ENCODE results near the gene ANAPC10. TPM values are rescaled to one million over a fixed set of nuclear protein-coding genes. Genes with fewer than 3 reads are reported as not detected.

ANAPC10 gene
- total RNA-seq, 6 donors from 2014 or later, result 8.7 to 50.6 (median 27.8) TPM

DNA sequence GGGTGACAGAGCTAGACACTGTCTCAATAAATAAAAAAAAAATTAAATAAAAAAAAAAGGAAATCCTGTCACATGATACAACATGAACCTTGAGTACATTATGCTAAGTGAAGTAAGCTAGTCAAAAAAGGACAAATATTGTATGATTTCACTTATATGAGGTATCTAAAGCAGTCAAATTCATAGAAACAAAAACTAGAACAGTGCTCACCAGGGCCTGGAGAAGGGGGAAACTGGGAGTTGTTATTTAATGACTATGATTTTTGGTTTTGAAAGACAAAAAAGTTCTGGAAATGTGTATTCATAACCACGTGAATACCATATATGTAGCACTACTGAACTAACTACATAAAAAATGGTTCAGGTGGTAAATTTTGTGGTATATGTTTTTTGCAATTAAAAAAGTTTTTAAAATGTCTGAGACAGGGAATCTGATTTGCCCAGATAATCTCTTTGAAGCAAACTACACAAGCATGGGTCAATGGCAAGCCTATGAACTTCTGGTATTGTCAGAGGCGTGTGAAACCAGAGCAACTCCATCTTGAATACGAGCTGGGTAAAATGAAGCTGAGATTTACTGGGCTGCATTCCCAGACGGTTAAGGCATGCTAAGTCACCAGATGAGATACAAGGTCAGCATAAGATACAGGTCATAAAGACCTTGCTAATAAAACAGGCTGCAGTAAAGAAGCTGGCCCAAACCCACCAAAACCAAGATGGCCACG is 42.3 kb downstream of the ANAPC10 start:
- TF ChIP-seq POLR2A (IDR thresholded peaks at IDR 0.05) (no peak), POLR2AphosphoS5 (IDR thresholded peaks at IDR 0.05) (no peak), CTCF (IDR thresholded peaks at IDR 0.05) (no peak), EP300 (IDR thresholded peaks at IDR 0.05) (no peak)
- Histone ChIP-seq H3K27ac (no peak overlapping the region), H3K27me3 (no peaks in the 10 kb centered on the region), H3K9me3 (no peaks in the 10 kb centered on the region), H3K4me1 (no peaks in the 10 kb centered on the region), H3K4me3 (no peak overlapping the region), H3K36me3 (peaks cover 0 to 4% (median 0%) of the 10 kb centered on the region in 4 donors)
- no peak for ATAC-seq (ENCODE audit: low FRiP score in 2 of 2)
- 93 to 99% methylated on average over 5 of the region's 5 CpGs for WGBS, 2 donors
- no peak for DNase-seq

- H3K36me3 ChIP-seq, result peaks cover 0 to 10% (median 0%) of the 10 kb centered on the region in 4 donors
These were observed 48.8 kb downstream of the ANAPC10 start for GRCh38 chr4:145049241-145049640.

GRCh38 chr4:145048817-145049216 is 49.2 kb downstream of the ANAPC10 start:
- DNase-seq, result no peak
- Histone ChIP-seq H3K27ac (no peak overlapping the region), H3K27me3 (no peaks in the 10 kb centered on the region), H3K36me3 (peaks cover 0 to 10% (median 0%) of the 10 kb centered on the region in 4 donors), H3K4me3 (no peak overlapping the region), H3K4me1 (no peaks in the 10 kb centered on the region), H3K9me3 (no peaks in the 10 kb centered on the region)
- ATAC-seq (ENCODE audit: low FRiP score in 2 of 2), result no peak
- TF ChIP-seq POLR2AphosphoS5 (IDR thresholded peaks at IDR 0.05) (no peak), EP300 (IDR thresholded peaks at IDR 0.05) (no peak), CTCF (IDR thresholded peaks at IDR 0.05) (no peak), POLR2A (IDR thresholded peaks at IDR 0.05) (no peak)

More at GRCh38 chr4:145049241-145049640, 48.8 kb downstream of the ANAPC10 start:
- no peaks in the 10 kb centered on the region for H3K4me1 ChIP-seq
- WGBS, 2 donors, result 79 to 91% methylated on average over 1 of the region's 1 CpG
- H3K4me3 ChIP-seq, result no peak overlapping the region
- no peaks in the 10 kb centered on the region for H3K9me3 ChIP-seq
- H3K27me3 ChIP-seq, result no peaks in the 10 kb centered on the region
- ATAC-seq (ENCODE audit: low FRiP score in 2 of 2) (no peak), DNase-seq (no peak)
- TF ChIP-seq POLR2A (IDR thresholded peaks at IDR 0.05), result no peak
- TF ChIP-seq EP300 (IDR thresholded peaks at IDR 0.05), result no peak
- TF ChIP-seq POLR2AphosphoS5 (IDR thresholded peaks at IDR 0.05), result no peak
- TF ChIP-seq CTCF (IDR thresholded peaks at IDR 0.05), result no peak
- H3K27ac ChIP-seq, result no peak overlapping the region

DNA sequence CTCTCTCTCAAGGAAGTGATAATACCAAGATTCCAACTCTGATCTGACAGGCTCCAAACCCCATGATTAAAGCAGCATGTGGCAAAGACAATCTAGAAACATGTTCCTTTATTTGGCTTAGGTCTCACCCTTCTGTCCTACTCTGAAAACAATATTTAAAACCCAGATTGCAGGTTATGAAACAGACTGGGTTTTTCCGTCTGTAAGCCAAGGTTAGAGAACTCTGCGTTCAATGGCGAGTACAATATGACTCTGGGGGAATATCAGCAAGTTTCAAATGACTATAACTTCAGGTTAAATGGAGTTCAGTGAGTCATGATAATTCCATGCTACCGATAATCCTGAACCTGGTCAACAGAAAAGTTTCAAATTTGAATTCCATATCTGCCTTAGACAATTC is 50.8 kb downstream of the ANAPC10 start:
- 94 to 96% methylated on average over 4 of the region's 4 CpGs for WGBS, 2 donors
- H3K36me3 ChIP-seq, result peaks cover 0 to 10% (median 0%) of the 10 kb centered on the region in 4 donors
- TF ChIP-seq POLR2AphosphoS5 (IDR thresholded peaks at IDR 0.05), result no peak
- no peak for TF ChIP-seq CTCF (IDR thresholded peaks at IDR 0.05)
- H3K27me3 ChIP-seq, result no peaks in the 10 kb centered on the region
- DNase-seq (no peak), ATAC-seq (ENCODE audit: low FRiP score in 2 of 2) (no peak)
- H3K4me1 ChIP-seq, result no peaks in the 10 kb centered on the region
- no peak overlapping the region for H3K27ac ChIP-seq
- H3K9me3 ChIP-seq, result no peaks in the 10 kb centered on the region
- no peak overlapping the region for H3K4me3 ChIP-seq

- Histone ChIP-seq H3K9me3 (no peaks in the 10 kb centered on the region), H3K4me1 (no peaks in the 10 kb centered on the region), H3K27ac (no peak overlapping the region), H3K27me3 (no peaks in the 10 kb centered on the region), H3K4me3 (no peak overlapping the region), H3K36me3 (peaks cover 0 to under 1% (median 0%) of the 10 kb centered on the region in 4 donors)
- no peak for TF ChIP-seq EP300 (IDR thresholded peaks at IDR 0.05)
- TF ChIP-seq POLR2AphosphoS5 (IDR thresholded peaks at IDR 0.05), result no peak
- TF ChIP-seq POLR2A (IDR thresholded peaks at IDR 0.05), result no peak
- TF ChIP-seq CTCF (IDR thresholded peaks at IDR 0.05), result no peak
- ATAC-seq (ENCODE audit: low FRiP score in 2 of 2) (no peak), DNase-seq (no peak)
- 85 to 89% methylated on average over 1 of the region's 1 CpG for WGBS, 2 donors
These were observed 52.8 kb downstream of the ANAPC10 start for GRCh38 chr4:145045180-145045579.

All from upper lobe of left lung (tissue), 6 donors.